ENCODE measurements around the gene ARMC5. TPM values are rescaled to one million over a fixed set of nuclear protein-coding genes. Genes with fewer than 3 reads are reported as not detected.

Gene ARMC5
- total RNA-seq, 4 donors from 2014 or later = 5.4 to 13.4 (median 9.9) TPM

DNA sequence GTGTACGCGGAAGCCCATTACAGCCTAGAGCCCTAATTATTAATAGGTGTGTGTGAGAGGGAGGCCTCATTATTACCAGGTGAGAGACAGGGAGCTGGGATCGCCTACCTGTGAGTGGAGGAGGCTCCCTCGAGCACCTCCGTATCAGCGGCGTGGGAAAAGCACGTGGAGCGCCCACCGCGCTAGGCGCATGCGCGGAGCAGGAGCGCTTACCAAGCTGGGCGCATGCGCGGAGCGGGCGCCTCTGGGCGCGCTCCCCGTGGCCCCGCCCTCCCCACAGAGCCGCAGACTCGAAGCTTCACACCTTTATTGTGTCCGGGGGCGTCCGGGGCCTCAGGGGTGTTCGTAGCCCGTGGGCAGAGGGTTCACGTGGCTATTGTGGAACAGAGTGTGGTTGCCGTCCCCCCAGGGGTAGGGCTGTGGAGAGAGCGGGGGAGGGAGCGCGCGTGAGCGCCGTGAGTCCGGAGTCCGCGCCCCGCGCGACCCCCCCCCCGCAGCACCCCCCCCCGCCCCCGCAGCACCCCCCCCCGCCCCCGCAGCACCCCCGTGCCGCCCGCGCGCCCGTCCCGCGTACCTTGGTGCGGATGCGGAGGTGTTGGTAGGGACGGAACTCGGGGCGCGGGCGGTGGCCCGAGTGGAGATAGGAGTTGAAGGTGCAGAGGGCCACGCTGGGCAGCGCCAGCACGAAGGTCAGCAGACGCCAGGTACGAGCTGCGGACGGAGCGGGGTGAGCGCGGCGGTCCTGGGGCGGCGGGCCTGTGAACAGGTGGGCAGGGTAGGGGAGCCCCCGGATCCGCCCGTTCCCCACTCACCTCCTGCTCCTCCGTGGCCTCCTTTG, 31.6 kb upstream of the ARMC5 start:
- H3K36me3 ChIP-seq = peaks cover 0 to 4% (median 0%) of the 10 kb centered on the region in 4 donors
- no peaks in the 10 kb centered on the region for H3K9me3 ChIP-seq
- WGBS = 48% methylated on average over 8 of the region's 83 CpGs
- H3K4me1 ChIP-seq = peaks cover 5 to 14% (median 12%) of the 10 kb centered on the region in 4 donors
- H3K27me3 ChIP-seq = no peaks in the 10 kb centered on the region
- peak overlapping the region; percentile 52 to 61 (median 52) for H3K4me3 ChIP-seq
- H3K27ac ChIP-seq (replicated peaks in 1 of 4) = peak overlapping the region; percentile 50 to 71 (median 59)
- DNase-seq (ENCODE audit: extremely low spot score) = no peak
- intact Hi-C loops (cut with DNase I) = no loop called here
- TF ChIP-seq POLR2AphosphoS5 (IDR thresholded peaks at IDR 0.05) (peak in 1 of 2 donors; percentile 31), EP300 (IDR thresholded peaks at IDR 0.05) (no peak)

GRCh38 chr16:31428279-31428597, 31.1 kb upstream of the ARMC5 start, which contains the start of gene COX6A2:
TSS of gene COX6A2 (minus strand) at chr16:31428360. CDS start at chr16:31428325, 35 bp downstream.
- WGBS = 14% methylated on average over 1 of the region's 7 CpGs
- TF ChIP-seq CTCF (IDR thresholded peaks at IDR 0.05) (no peak), POLR2A (IDR thresholded peaks at IDR 0.05; ENCODE audit: low read depth) (peak; percentile 66)
- H3K27me3 ChIP-seq = no peaks in the 10 kb centered on the region
- H3K9me3 ChIP-seq = no peaks in the 10 kb centered on the region
- intact Hi-C loops (cut with DNase I) = no loop called here
- peak within 1 kb of the TSS; percentile 52 to 61 (median 52) for H3K4me3 ChIP-seq
- peak within 1 kb of the TSS; percentile 50 to 71 (median 59) for H3K27ac ChIP-seq (replicated peaks in 1 of 4)
- H3K4me1 ChIP-seq = peaks cover 5 to 14% (median 12%) of the 10 kb centered on the region in 4 donors
- H3K36me3 ChIP-seq = peaks cover 0 to 4% (median 0%) of the 10 kb centered on the region in 4 donors
- no peak for DNase-seq (ENCODE audit: extremely low spot score)

- no peak for TF ChIP-seq POLR2A (IDR thresholded peaks at IDR 0.05; ENCODE audit: low read depth)
- WGBS = 69% methylated on average over 7 of the region's 7 CpGs
- intact Hi-C loops (cut with DNase I) = no loop called here
- H3K4me1 ChIP-seq = peaks cover 5 to 14% (median 12%) of the 10 kb centered on the region in 4 donors
- no peak for DNase-seq (ENCODE audit: extremely low spot score)
- no peaks in the 10 kb centered on the region for H3K9me3 ChIP-seq
- peak overlapping the region in 2 of 4 donors; percentile 8 to 71 for H3K27ac ChIP-seq (replicated peaks in 1 of 4)
- no peaks in the 10 kb centered on the region for H3K27me3 ChIP-seq
- no peak overlapping the region for H3K4me3 ChIP-seq
- H3K36me3 ChIP-seq = peaks cover 0 to 4% (median 0%) of the 10 kb centered on the region in 4 donors
These were observed 30.6 kb upstream of the ARMC5 start for GRCh38 chr16:31428638-31429247.

DNA sequence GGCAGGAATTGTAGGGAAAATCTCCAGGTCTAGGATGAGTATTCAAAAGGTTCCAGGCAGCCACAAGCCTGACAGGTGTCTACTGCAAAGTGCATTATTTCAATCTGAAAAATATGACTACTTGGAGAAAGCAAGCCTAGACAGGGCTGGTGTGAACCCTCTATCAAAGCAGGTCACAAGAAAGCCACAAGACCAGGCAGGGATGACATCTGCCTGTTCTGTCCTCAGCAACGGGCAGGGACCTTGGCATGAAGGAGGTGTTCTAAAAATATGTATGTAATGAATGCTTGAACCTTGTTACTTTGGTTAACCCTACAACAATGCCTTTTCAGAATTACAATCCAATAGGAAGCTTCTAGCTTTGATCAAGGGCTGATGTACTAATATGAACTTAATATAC, 30.0 kb upstream of the ARMC5 start:
- Histone ChIP-seq H3K27me3 (no peaks in the 10 kb centered on the region), H3K36me3 (peaks cover 0 to 4% (median 0%) of the 10 kb centered on the region in 4 donors), H3K4me3 (no peak overlapping the region), H3K9me3 (no peaks in the 10 kb centered on the region), H3K27ac (replicated peaks in 1 of 4) (peak overlapping the region in 1 of 4 donors; percentile 71), H3K4me1 (peaks cover 5 to 14% (median 12%) of the 10 kb centered on the region in 4 donors)
- DNase-seq (ENCODE audit: extremely low spot score) = no peak
- TF ChIP-seq POLR2AphosphoS5 (IDR thresholded peaks at IDR 0.05) (no peak), CTCF (IDR thresholded peaks at IDR 0.05) (no peak), POLR2A (IDR thresholded peaks at IDR 0.05; ENCODE audit: low read depth) (no peak), EP300 (IDR thresholded peaks at IDR 0.05) (no peak)
- 7% methylated on average over 1 of the region's 1 CpG for WGBS
- intact Hi-C loops (cut with DNase I) = no loop called here

- Histone ChIP-seq H3K9me3 (no peaks in the 10 kb centered on the region), H3K4me3 (no peak overlapping the region), H3K36me3 (peaks cover 0 to 4% (median 0%) of the 10 kb centered on the region in 4 donors), H3K4me1 (peaks cover 5 to 14% (median 12%) of the 10 kb centered on the region in 4 donors), H3K27me3 (no peaks in the 10 kb centered on the region), H3K27ac (replicated peaks in 1 of 4) (no peak overlapping the region)
- WGBS = 87% methylated on average over 3 of the region's 3 CpGs
- DNase-seq (ENCODE audit: extremely low spot score) = no peak
- intact Hi-C loops (cut with DNase I) = no loop called here
- no peak for TF ChIP-seq EP300 (IDR thresholded peaks at IDR 0.05)
- no peak for TF ChIP-seq POLR2A (IDR thresholded peaks at IDR 0.05; ENCODE audit: low read depth)
- TF ChIP-seq POLR2AphosphoS5 (IDR thresholded peaks at IDR 0.05) = no peak
- no peak for TF ChIP-seq CTCF (IDR thresholded peaks at IDR 0.05)
These were observed 29.5 kb upstream of the ARMC5 start for GRCh38 chr16:31429796-31430195.

Measured in esophagus muscularis mucosa (tissue), 4 donors.